H1 (cell line): ENCODE data around the gene MYO1D. TPM values are rescaled to one million over a fixed set of nuclear protein-coding genes. Genes with fewer than 3 reads are reported as not detected.

Experiments
- CTCF ChIA-PET: fragments of 300-600 bp; sonication (Branson Sonifier 250); formaldehyde crosslinking; loops from one replicate; lab custom pipeline; 2021; ENCODE audit not compliant: partially characterized antibody; lab: Charles Lee
- POLR2A ChIA-PET: fragments of 300-600 bp; sonication (Branson Sonifier 250); formaldehyde crosslinking; loops from one replicate; lab custom pipeline; 2021; ENCODE audit warnings: inconsistent platforms; ENCODE audit not compliant: partially characterized antibody; lab: Charles Lee
- DNase-seq, 2 experiments: peaks; one replicate each; pipeline versions ENCODE4 v3.0.0 to v3.0.0-alpha.2; 2010 to 2022; ENCODE audit warnings: low spot score in 2 of 2, low read depth in 1 of 2, mixed read lengths in 1 of 2
- FAIRE-seq: peaks from 2 replicates; lab custom pipeline; 2011; peaks lifted over from hg19 to GRCh38; lab: Jason Lieb, UNC
- H2AFZ ChIP-seq: 2 replicates; pipeline ENCODE4 v1.8.1; 2012; ENCODE audit warnings: low read length, inconsistent platforms
- H2AK5ac ChIP-seq: 2 replicates; pipeline ENCODE4 v1.6.1; 2013; ENCODE audit warnings: low read depth, low read length
- H2BK120ac ChIP-seq: replicated peaks from 2 replicates; pipeline ENCODE3; 2013; ENCODE audit warnings: low read depth, low read length, inconsistent platforms
- H2BK12ac ChIP-seq: 2 replicates; pipeline ENCODE4 v1.6.1; 2013; ENCODE audit warnings: low read depth, low read length
- H2BK15ac ChIP-seq: 2 replicates; pipeline ENCODE4 v1.6.1; 2013; ENCODE audit warnings: low read length
- H2BK20ac ChIP-seq: 2 replicates; pipeline ENCODE4 v1.6.1; 2013; ENCODE audit warnings: low read length
- H2BK5ac ChIP-seq: 2 replicates; pipeline ENCODE4 v1.6.1; 2013; ENCODE audit warnings: low read depth, low read length
- H3K14ac ChIP-seq: 2 replicates; pipeline ENCODE4 v1.6.1; 2013; ENCODE audit warnings: inconsistent platforms; ENCODE audit not compliant: insufficient read length
- H3K18ac ChIP-seq: 2 replicates; pipeline ENCODE4 v1.6.1; 2013; ENCODE audit warnings: low read length; ENCODE audit errors: extremely low read depth
- H3K23ac ChIP-seq: 2 replicates; pipeline ENCODE4 v1.6.1; 2013; ENCODE audit warnings: inconsistent platforms; ENCODE audit not compliant: insufficient read length
- H3K23me2 ChIP-seq: 2 replicates; pipeline ENCODE4 v1.6.1; 2013; ENCODE audit warnings: low read depth, low read length
- H3K27ac ChIP-seq: 2 replicates; pipeline ENCODE4 v1.6.1; 2011; ENCODE audit warnings: low read depth, low read length, inconsistent platforms
- H3K27me3 ChIP-seq, 4 experiments: replicated peaks in 1 of 4; 1 replicate in 1 of 4; 2 replicates in 3 of 4; pipeline versions ENCODE4 v1.6.1 to v1.8.1; 2011 to 2013; ENCODE audit warnings: low read length in 3 of 4, mild to moderate bottlenecking in 3 of 4, inconsistent platforms in 2 of 4, mixed read lengths in 2 of 4, moderate library complexity in 1 of 4; ENCODE audit not compliant: control insufficient read depth in 3 of 4, insufficient read depth in 3 of 4; ENCODE audit errors: extremely low read depth in 1 of 4
- H3K36me3 ChIP-seq, 4 experiments: 2 replicates each; pipeline versions ENCODE4 v1.6.1 to v1.8.1; 2011 to 2013; ENCODE audit warnings: mild to moderate bottlenecking in 4 of 4, low read length in 3 of 4, moderate library complexity in 2 of 4, control low read depth in 1 of 4, inconsistent platforms in 1 of 4; ENCODE audit not compliant: insufficient read depth in 4 of 4, control insufficient read depth in 2 of 4
- H3K4ac ChIP-seq: replicated peaks from 2 replicates; pipeline ENCODE3; 2013; ENCODE audit warnings: low read length, low read depth, mixed read lengths, inconsistent platforms; ENCODE audit not compliant: insufficient read length
- H3K4me1 ChIP-seq, 4 experiments: replicated peaks in 1 of 4; 1 replicate in 1 of 4; 2 replicates in 3 of 4; pipeline versions ENCODE4 v1.6.1 to v1.8.1; 2011 to 2013; ENCODE audit warnings: low read length in 3 of 4, inconsistent platforms in 2 of 4, mixed read lengths in 1 of 4; ENCODE audit not compliant: insufficient read depth in 4 of 4, control insufficient read depth in 3 of 4
- H3K4me2 ChIP-seq, 2 experiments: 2 replicates each; pipeline versions ENCODE4 v1.6.1 to v1.8.1; 2011 to 2013; ENCODE audit warnings: low read depth in 2 of 2, low read length in 2 of 2, control low read depth in 1 of 2, inconsistent platforms in 1 of 2, mild to moderate bottlenecking in 1 of 2; ENCODE audit not compliant: insufficient read depth in 1 of 2
- H3K4me3 ChIP-seq, 4 experiments: fragments of 200-600, 300-600 bp in 1 of 4; sonication (generic), shearing (Covaris generic), sonication (Bioruptor Twin) in 1 of 4; 2 replicates each; pipeline versions ENCODE4 v1.5.1 to v1.8.1; 2011 to 2016; ENCODE audit warnings: low read length in 4 of 4, low read depth in 3 of 4, control low read depth in 2 of 4, inconsistent platforms in 2 of 4, mild to moderate bottlenecking in 2 of 4, mixed read lengths in 1 of 4, moderate library complexity in 1 of 4; ENCODE audit not compliant: insufficient read depth in 2 of 4; ENCODE audit errors: extremely low read depth in 1 of 4
- H3K56ac ChIP-seq: replicated peaks from 2 replicates; pipeline ENCODE3; 2013; ENCODE audit warnings: low read depth, mild to moderate bottlenecking, mixed read lengths, low read length, inconsistent platforms; ENCODE audit not compliant: insufficient read length
- H3K79me1 ChIP-seq: 2 replicates; pipeline ENCODE4 v1.6.1; 2013; ENCODE audit warnings: low read depth, low read length, control low read depth
- H3K79me2 ChIP-seq, 2 experiments: 2 replicates each; pipeline versions ENCODE4 v1.6.1 to v1.8.1; 2012 to 2013; ENCODE audit warnings: low read length in 2 of 2, mild to moderate bottlenecking in 2 of 2, inconsistent platforms in 1 of 2; ENCODE audit not compliant: insufficient read depth in 2 of 2, control insufficient read depth in 1 of 2
- H3K9ac ChIP-seq, 4 experiments: replicated peaks in 1 of 4; 1 replicate in 1 of 4; 2 replicates in 3 of 4; pipeline versions ENCODE4 v1.6.1 to v1.8.1; 2011 to 2013; ENCODE audit warnings: low read depth in 3 of 4, low read length in 3 of 4, control low read depth in 2 of 4, mild to moderate bottlenecking in 2 of 4, moderate library complexity in 2 of 4, inconsistent platforms in 1 of 4; ENCODE audit errors: extremely low read depth in 1 of 4
- H3K9me3 ChIP-seq, 2 experiments: 2 replicates each; pipeline versions ENCODE4 v1.6.1 to v1.8.1; 2012 to 2013; ENCODE audit warnings: mild to moderate bottlenecking in 2 of 2, moderate library complexity in 2 of 2, control low read depth in 1 of 2, inconsistent platforms in 1 of 2, low read depth in 1 of 2, low read length in 1 of 2, mixed read lengths in 1 of 2; ENCODE audit not compliant: insufficient read depth in 2 of 2
- H4K20me1 ChIP-seq, 2 experiments: replicated peaks in 1 of 2; 2 replicates each; pipeline versions ENCODE3 to v1.8.1; 2011 to 2013; ENCODE audit warnings: inconsistent platforms in 2 of 2, low read length in 2 of 2, mild to moderate bottlenecking in 1 of 2; ENCODE audit not compliant: insufficient read depth in 2 of 2, control insufficient read depth in 1 of 2
- H4K5ac ChIP-seq: 2 replicates; pipeline ENCODE4 v1.6.1; 2013; ENCODE audit warnings: low read length, low read depth, mixed read lengths, inconsistent platforms; ENCODE audit not compliant: insufficient read length
- H4K8ac ChIP-seq: 2 replicates; pipeline ENCODE4 v1.8.0; 2013; ENCODE audit warnings: mild to moderate bottlenecking, moderate library complexity, low read length, inconsistent platforms; ENCODE audit not compliant: insufficient read depth; ENCODE audit errors: extremely low read depth
- H4K91ac ChIP-seq: replicated peaks from 2 replicates; pipeline ENCODE3; 2013; ENCODE audit warnings: low read length, mixed read lengths, inconsistent platforms; ENCODE audit not compliant: insufficient read length
- SIX5 ChIP-seq: IDR thresholded peaks from 2 replicates; pipeline ENCODE4 v1.6.1; 2011; ENCODE audit warnings: mild to moderate bottlenecking, low read depth, low read length
- WGBS, 2 experiments: shearing (Covaris generic) in 1 of 2; methylation state at CpG; one replicate each; pipeline versions ENCODE4 v1.1.6 to v1.1.7; 2013 to 2015; ENCODE audit warnings: low lambda C conversion rate in 2 of 2, mixed read lengths in 2 of 2, inconsistent platforms in 1 of 2, low coverage in 1 of 2, missing lambda C conversion rate in 1 of 2; ENCODE audit not compliant: insufficient replicate concordance in 2 of 2, insufficient coverage in 1 of 2, insufficient read length in 1 of 2; ENCODE audit errors: extremely low coverage in 1 of 2, missing lambda C conversion rate in 1 of 2; 5-methylcytosine and 5-hydroxymethylcytosine counted together
- polyA plus RNA-seq, 7 experiments: library from polyadenylated mRNA; depleted of rRNA in 3 of 7; stranded (reverse) in 5 of 7; unstranded in 2 of 7; fragments of >200 nt in 5 of 7; fragments of 200-250 nt in 2 of 7; gene quantifications; 1 replicate in 5 of 7; 2 replicates in 1 of 7; 4 replicates in 1 of 7; pipeline versions ENCODE4 v1.2.1 to v1.2.3, GENCODE V29; 2011 to 2013; ENCODE audit warnings: missing spikeins in 2 of 7, mixed read lengths in 2 of 7
- total RNA-seq: library from RNA; stranded (reverse); fragmentation: NEBNext Ultra II Directional; extraction: Animal tissue kit (Norgen Biotek cat#: 25700); gene quantifications from 2 replicates; pipeline ENCODE4 v1.2.1, GENCODE V29; 2021

The MYO1D gene
- total and polyA plus RNA-seq, 2 of the 8 experiments (the other 6 are each of a cell fraction or from before 2014, with no cell fraction given): 6.5 to 25.4 TPM

- H3K27me3 ChIP-seq: no peaks in the 10 kb centered on the region
- CTCF ChIA-PET: interaction anchor here (0.6 kb wide), 1 partner anchor 55 kb away, joined by 3 read pairs; no protein-coding TSS in a partner anchor
These were observed 384.2 kb downstream of the MYO1D start for GRCh38 chr17:32492648-32493289.

More at GRCh38 chr17:32492648-32493289, 384.2 kb downstream of the MYO1D start:
- no peak overlapping the region for H3K4ac ChIP-seq
- H4K91ac ChIP-seq: no peak overlapping the region
- H3K18ac ChIP-seq: no peak overlapping the region
- DNase-seq: no peak
- H3K27ac ChIP-seq: no peak overlapping the region
- H3K23ac ChIP-seq: no peak overlapping the region
- peaks cover 4% of the 10 kb centered on the region; the same call in 1 of the 2 replicates for H3K23me2 ChIP-seq
- peaks cover 3 to 13% of the 10 kb centered on the region in 2 experiments for H4K20me1 ChIP-seq
- H3K4me2 ChIP-seq: no peak overlapping the region
- H4K8ac ChIP-seq: no peak overlapping the region
- no peaks in the 10 kb centered on the region for H3K9me3 ChIP-seq
- no peak overlapping the region for H2BK12ac ChIP-seq
- no peak overlapping the region for H3K56ac ChIP-seq
- no peak overlapping the region for H2BK120ac ChIP-seq
- peaks cover 0 to 27% of the 10 kb centered on the region in 2 experiments; a peak in 2 of 4 replicates for H3K79me2 ChIP-seq
- no peak overlapping the region for H4K5ac ChIP-seq
- 92% methylated on average over 7 of the region's 7 CpGs; no CpG with 5 or more reads in 1 of the 2 experiments for WGBS, 2 experiments
- no peak overlapping the region for H3K14ac ChIP-seq
- H3K36me3 ChIP-seq: peaks cover 0 to 13% (median 4%) of the 10 kb centered on the region in 4 experiments; a peak in 3 of 8 replicates
- H2BK20ac ChIP-seq: no peak overlapping the region
- H3K4me3 ChIP-seq: no peak overlapping the region
- TF ChIP-seq SIX5: no peak
- TF ChIP-seq, all 59 proteins: peak for 0
- Histone ChIP-seq H3K9ac (no peak overlapping the region), H2BK15ac (no peak overlapping the region), H3K4me1 (peaks cover 0 to 25% (median 13%) of the 10 kb centered on the region in 4 experiments; a peak in 6 of 7 replicates), H2AFZ (no peak overlapping the region), H2AK5ac (no peak overlapping the region), H3K79me1 (peaks cover 12% of the 10 kb centered on the region), H2BK5ac (no peak overlapping the region)
- POLR2A ChIA-PET: interaction anchor here (0.8 kb wide), 1 partner anchor 23 kb away, joined by 3 read pairs; no protein-coding TSS in a partner anchor
- no peak for FAIRE-seq
